Adipose tissue (tissue), 3 donors: ENCODE measurements around the gene HIP1. TPM values are rescaled to one million over a fixed set of nuclear protein-coding genes. Genes with fewer than 3 reads are reported as not detected.
"Not testable (repeated sequence)": the region's sequence is repeated elsewhere in the genome, so short reads cannot be mapped to it uniquely, and the experiment has no call there.

ENCODE experiments used
- H3K27ac ChIP-seq: one replicate; pipeline ENCODE4 v1.5.1; 2013; ENCODE audit warnings: low read depth, low read length
- WGBS, 3 donors: extraction: QIAGEN DNeasy Blood & Tissue Kit; methylation state at CpG; one replicate each; pipeline ENCODE4 v1.1.7; 2013; 5-methylcytosine and 5-hydroxymethylcytosine counted together
- polyA plus RNA-seq, 3 donors: library from polyadenylated mRNA; stranded (reverse); fragments of 200-250 nt; gene quantifications; one replicate each; pipeline ENCODE4 v1.2.3, GENCODE V29; 2013
- donor health status: healthy with polysubstance abuse.
- donor health status: Bipolar disorder and iron deficiency.
- donor health status: healthy.

Gene HIP1
- polyA plus RNA-seq, 3 donors, result 4.1 to 15.4 (median 10.7) TPM

DNA sequence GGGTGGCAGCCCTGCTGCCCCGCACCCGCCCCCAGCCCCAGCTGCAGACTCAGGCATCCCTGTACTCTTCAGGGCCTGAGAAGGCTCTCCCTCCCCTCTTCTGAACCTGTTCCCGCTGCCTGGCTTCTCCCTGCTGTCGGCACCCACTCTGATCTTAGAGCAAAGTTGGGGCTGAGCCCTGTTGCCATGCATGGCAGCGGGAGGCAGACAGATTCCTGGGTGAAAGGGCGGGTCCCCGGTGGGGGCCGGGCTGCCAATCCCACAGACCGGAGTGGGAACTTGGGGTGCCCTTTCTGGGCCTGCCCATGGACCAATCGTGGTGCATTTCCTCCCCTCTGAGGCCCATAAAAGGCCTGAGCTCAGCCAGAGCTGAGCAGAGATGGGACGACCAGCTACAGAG, 165.9 kb downstream of the HIP1 start:
- H3K27ac ChIP-seq, result no peak overlapping the region
- WGBS, 3 donors, result 93 to 97% (median 94%) methylated on average over 10 to 11 of the region's 11 CpGs

- 94 to 97% (median 96%) methylated on average over 5 of the region's 5 CpGs for WGBS, 3 donors
- no peak overlapping the region for H3K27ac ChIP-seq
Measured at GRCh38 chr7:75572396-75572795, 166.3 kb downstream of the HIP1 start.

- no peak overlapping the region for H3K27ac ChIP-seq
- WGBS, 3 donors, result 96 to 99% (median 98%) methylated on average over 4 of the region's 4 CpGs
Measured at GRCh38 chr7:75571209-75571608, 167.5 kb downstream of the HIP1 start.

DNA sequence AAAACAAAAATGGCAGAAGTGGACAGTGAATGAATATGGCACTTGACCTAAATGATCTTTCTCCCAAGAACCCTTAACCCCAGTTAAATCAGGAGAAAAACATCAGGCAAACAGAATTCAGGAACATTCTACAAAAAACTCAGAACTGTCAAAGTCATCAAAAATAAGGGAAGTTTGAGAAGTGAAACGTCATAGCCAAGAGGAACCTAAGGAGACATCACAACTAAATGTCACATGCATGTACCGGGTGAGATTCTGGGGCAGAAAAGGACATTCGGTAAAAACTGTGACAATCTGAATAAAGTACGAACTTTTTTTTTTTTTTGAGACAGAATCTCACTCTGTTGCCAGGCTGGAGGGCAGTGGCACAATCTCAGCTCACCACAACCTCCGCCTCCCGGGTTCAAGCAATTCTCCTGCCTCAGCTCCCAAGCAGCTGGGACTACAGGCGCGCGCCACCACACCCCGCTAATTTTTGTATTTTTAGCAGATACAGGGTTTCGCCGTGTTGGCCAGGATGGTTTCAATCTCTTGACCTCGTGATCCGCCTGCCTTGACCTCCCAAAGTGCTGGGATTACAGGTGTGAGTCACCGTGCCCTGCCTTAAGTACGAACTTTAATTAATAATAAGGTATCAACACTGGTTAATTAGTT, 169.0 kb downstream of the HIP1 start:
- 80 to 93% (median 83%) methylated on average over 16 of the region's 16 CpGs for WGBS, 3 donors
- H3K27ac ChIP-seq, result not testable (repeated sequence)

- H3K27ac ChIP-seq, result no peak overlapping the region
- 89 to 94% (median 89%) methylated on average over 12 of the region's 12 CpGs for WGBS, 3 donors
Measured at GRCh38 chr7:75567948-75568595, 170.7 kb downstream of the HIP1 start.

- peak overlapping the region; percentile 4 for H3K27ac ChIP-seq
- 27 to 65% (median 31%) methylated on average over 6 of the region's 6 CpGs for WGBS, 3 donors
Measured at GRCh38 chr7:75565132-75565837, 173.5 kb downstream of the HIP1 start.

DNA sequence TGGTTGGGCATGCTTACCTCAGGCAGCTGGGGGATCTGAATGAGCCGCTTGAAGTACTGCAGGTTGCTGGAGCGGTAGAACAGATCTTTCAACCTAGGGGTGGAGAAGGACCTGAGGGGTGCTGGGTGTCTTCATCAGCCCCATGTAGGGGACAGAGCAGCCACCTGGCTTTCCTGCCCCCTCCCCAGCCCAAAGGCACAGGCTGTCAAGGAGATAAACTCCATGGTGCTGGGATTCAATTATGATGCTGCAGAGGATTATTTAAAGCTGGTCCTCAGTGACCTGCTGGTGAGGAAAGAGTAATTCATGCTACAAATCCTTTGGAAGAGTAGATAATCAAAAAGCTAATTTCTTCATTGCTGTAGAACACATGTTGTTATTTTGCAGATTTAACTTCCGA, 175.6 kb downstream of the HIP1 start:
- WGBS, 3 donors, result 96 to 98% (median 98%) methylated on average over 3 of the region's 3 CpGs
- H3K27ac ChIP-seq, result no peak overlapping the region

- WGBS, 3 donors, result 91 to 95% (median 94%) methylated on average over 5 to 6 of the region's 6 CpGs
- no peak overlapping the region for H3K27ac ChIP-seq
Measured at GRCh38 chr7:75559976-75560365, 178.8 kb downstream of the HIP1 start.

DNA sequence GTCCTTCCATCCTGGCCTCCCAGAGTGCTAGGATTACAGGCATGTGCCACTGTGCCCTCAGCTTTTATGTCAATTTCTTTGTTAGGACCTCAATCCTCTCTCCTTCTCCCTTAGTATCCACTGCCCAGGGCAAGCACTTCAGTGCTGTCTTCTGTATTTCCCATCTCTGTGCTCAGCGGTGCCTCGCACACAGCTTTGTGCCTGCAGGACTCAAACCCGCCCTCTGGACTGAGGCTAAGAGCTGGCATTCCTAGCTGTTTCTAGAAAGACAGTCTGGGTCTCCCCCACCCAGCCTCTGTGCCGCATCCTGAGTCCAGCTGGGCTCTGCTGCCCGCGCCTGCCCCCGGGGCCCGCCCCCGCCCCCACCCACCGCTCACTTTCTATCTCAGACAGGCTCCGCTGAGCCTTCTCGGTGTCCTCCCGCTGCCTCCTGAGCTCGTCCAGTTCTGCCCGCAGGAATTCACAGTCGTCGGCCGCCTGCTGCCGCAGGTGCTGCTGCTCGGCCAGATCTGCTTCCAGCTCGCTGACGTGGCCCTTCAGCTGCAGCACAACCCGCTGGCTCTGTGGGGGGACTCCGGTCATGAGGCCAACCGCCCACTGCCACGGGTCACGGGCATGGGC, 179.3 kb downstream of the HIP1 start:
- 89 to 93% (median 92%) methylated on average over 27 of the region's 27 CpGs for WGBS, 3 donors
- H3K27ac ChIP-seq, result no peak overlapping the region

GRCh38 chr7:75556835-75557234, 181.9 kb downstream of the HIP1 start:
- 94 to 97% (median 95%) methylated on average over 6 of the region's 6 CpGs for WGBS, 3 donors
- not testable (repeated sequence) for H3K27ac ChIP-seq

DNA sequence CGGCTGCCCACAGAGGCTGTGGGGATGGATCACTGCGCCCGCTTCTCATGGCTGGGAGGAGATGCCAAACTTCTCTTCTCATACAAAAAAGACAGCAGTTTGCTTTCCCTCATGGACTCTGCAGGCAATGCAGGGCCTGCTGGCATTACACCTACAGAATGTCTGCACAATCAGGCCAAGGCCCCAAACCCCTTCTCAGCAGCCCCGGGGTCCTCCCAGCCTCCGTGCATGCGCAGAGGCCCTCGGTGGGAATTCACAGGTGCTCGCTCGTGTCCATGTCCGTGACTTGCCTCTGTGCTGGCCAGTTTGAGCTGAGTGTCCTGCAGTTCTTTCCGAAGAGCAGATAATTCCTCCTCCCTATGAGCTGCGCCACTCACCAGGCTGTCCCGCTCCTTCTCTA, 183.0 kb downstream of the HIP1 start:
- WGBS, 3 donors, result 90 to 97% (median 95%) methylated on average over 13 of the region's 13 CpGs
- no peak overlapping the region for H3K27ac ChIP-seq

DNA sequence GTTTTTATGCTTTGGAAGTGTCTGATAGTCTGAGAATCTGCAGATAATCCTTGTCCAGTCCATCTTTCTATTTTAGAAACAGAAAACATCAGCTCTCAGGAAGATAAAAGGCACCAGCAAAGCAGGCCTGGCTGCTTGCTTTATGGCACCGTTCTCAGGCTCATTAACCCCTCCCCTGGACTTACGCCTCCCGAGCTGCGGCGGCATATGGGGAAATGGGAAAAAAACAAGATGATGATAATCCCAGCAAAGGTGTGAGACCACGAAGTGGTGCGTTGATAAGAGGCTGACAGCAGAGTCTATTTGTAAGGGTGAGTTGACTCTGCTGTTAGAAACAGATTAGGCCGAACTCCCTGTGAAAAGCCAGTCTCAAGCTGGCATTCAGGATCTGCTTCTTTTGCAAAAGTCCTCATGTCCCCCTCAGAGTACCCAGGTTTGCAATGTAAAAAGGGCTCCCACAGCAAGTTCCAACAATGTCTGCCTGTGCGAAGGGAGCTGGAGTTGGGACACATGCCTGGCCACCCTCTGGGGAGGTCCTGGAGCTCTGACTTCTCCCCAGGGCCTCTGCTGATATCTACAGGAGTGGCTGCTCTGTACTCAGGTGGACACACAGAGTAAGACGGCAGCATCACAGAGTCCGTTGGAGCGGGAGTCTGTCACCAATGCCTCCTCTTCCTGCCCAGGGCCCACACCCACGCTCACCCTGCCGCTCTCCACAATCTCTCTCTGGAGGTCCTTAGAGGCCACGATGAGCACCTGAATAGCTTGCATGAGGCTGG, 192.3 kb downstream of the HIP1 start:
- 78 to 90% (median 86%) methylated on average over 15 of the region's 15 CpGs for WGBS, 3 donors

DNA sequence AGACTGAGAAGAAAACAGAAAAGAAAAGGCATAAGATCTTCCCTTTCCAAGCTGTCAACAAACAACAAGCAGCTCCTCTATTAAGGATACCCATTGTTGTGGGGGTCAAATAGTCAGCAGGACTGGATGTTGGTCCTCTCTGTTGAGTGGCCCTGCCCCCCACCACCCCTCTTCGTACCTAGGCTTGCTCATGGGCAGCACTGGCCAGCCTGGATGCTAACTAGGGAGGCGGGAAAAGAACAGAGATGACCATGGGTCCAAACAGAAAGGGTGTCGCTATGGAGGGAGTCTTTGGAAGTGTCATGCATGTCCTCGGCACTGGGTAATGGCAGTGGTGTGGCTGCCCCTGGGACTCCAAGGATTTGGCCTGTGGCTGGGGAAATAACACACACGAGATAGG, 201.0 kb downstream of the HIP1 start:
- no peak overlapping the region for H3K27ac ChIP-seq
- 81 to 95% (median 92%) methylated on average over 5 of the region's 5 CpGs for WGBS, 3 donors

More for the DNA sequence above, 192.3 kb downstream of the HIP1 start:
- H3K27ac ChIP-seq, result no peak overlapping the region

GRCh38 chr7:75536940-75537538, 201.7 kb downstream of the HIP1 start:
- no peak overlapping the region for H3K27ac ChIP-seq
- WGBS, 3 donors, result 85 to 88% (median 88%) methylated on average over 18 of the region's 18 CpGs

GRCh38 chr7:75536491-75536890, 202.2 kb downstream of the HIP1 start:
- WGBS, 3 donors, result 94 to 96% (median 95%) methylated on average over 4 of the region's 4 CpGs
- H3K27ac ChIP-seq, result no peak overlapping the region

DNA sequence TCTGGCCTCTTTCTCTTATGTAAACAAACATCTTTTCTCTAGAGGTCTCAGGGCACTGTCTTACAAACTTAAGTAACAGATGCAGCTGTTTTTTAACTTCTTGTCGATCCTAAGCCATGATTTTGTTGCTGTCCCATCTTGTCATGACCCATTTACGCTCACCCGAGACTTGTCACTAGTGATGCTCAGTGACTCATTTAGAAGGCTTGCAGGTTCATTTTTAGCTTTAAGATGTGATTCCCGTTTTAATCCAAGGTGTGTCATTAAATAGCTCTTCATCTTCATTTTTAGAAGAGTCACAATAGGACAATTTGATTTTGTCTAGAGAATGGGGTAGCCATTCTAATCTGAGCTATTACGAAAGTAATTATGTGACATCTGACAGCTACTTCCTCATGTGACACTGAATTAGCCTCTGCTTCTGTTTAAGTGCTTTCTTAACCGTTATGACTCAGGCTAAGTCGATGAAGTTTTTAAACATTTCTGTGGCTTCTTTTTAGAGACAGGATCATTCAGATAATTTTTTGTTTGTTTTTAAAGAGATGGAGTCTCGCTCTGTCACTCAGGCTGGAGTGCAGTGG, 203.9 kb downstream of the HIP1 start:
- H3K27ac ChIP-seq, result no peak overlapping the region
- WGBS, 3 donors, result 57 to 70% (median 65%) methylated on average over 8 of the region's 8 CpGs

- no peak overlapping the region for H3K27ac ChIP-seq
- WGBS, 3 donors, result 88 to 93% (median 92%) methylated on average over 6 of the region's 6 CpGs
Measured at GRCh38 chr7:75533926-75534325, 204.8 kb downstream of the HIP1 start.

GRCh38 chr7:75532639-75533038, 206.1 kb downstream of the HIP1 start:
- H3K27ac ChIP-seq, result no peak overlapping the region
- WGBS, 3 donors, result 90 to 97% (median 97%) methylated on average over 4 of the region's 4 CpGs
